Stimulated activated CD8-positive, alpha-beta memory T cell treated with anti-CD3 and anti-CD28 coated beads, Interleukin-4, amount 100 ng/mL, for 1 hour (primary cell): ENCODE results near the gene CAMK1G.
A peak's percentile ranks its signal among the peaks of the same experiment; 100 is the strongest.

Experiments
- DNase-seq, 2 donors: peaks; one replicate each; pipeline ENCODE4 v3.0.0-alpha.2; 2020; ENCODE audit warnings: low read depth in 2 of 2, low spot score in 1 of 2

Gene CAMK1G

DNA sequence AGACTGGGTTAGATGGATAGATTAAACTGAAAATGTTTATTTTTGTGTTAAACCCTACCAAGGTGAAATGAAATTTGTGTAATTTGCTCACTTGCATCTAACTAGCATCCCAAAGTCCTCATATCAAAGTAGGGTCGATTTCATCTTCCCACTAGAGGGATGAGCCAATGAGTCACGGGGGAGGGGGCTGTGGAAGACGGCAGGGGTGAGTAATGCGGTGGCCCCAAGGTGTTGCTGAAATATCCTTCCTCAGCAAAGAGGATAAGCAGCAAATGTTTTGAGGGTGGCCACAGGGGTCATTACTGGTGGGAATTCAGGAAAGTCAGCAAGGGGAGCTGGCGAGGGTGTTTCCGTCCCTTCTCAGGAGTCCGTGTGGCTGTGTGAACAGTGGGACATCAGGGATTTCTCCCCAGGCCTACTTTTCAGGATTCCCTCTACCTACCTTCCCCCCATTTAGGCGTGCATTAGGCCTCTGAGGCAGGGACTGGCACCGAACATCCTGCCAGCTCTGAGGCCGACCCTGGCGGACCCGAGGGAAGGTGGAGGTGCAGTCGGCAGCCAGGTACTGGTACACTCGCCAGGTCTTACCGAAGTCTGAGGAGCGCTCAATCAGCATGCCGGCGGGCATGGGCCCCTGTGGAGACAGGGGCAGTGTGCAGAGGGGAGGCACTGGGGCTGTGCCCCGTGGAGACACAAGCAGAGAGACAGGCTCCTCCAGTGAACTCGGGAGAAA is 50.7 kb downstream of the CAMK1G start:
- no peak for DNase-seq

- no peak for DNase-seq
Observed at GRCh38 chr1:209635850-209636249, 52.3 kb downstream of the CAMK1G start.

- no peak for DNase-seq
Observed at GRCh38 chr1:209641832-209642172, 58.3 kb downstream of the CAMK1G start.

GRCh38 chr1:209642816-209643215 is 59.3 kb downstream of the CAMK1G start:
- no peak for DNase-seq

DNA sequence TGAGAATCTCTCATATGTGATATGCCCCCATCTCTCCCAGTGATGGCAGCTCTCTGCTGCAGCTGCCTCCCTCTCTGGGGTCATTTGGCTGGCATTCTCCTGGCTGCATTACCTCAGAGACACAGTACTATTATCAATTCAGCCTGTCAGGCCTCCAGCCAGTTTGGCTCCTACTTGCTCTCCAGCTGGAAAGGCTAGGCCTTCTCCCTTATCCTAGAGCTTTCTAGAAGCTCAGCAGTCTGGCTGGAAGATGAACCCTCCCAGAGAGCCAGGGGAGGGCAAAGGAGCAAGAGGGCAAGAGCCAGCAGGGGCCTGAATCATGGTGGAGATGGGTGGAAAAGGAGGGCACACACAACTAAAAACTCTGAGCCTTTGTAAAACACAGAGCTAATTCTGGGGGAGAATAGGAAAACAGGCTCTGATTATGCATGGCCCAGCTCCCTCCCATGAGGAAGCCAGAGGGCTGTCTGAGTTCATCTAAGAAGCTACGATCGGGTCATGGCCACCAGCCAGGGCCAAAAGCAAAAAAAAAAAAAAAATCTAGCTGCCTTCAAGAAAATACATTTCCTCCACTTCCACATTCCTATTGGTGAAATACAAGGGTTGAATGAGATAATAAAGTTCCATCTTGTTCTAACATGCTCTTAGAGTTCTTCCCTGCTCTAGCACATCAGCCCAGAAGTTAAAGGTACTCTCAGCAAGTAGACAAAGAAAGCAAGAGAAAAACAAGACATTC is 59.9 kb downstream of the CAMK1G start:
- DNase-seq, result no peak

GRCh38 chr1:209645574-209646452 is 62.3 kb downstream of the CAMK1G start:
- DNase-seq, result no peak

GRCh38 chr1:209646558-209646957 is 63.0 kb downstream of the CAMK1G start:
- no peak for DNase-seq

DNA sequence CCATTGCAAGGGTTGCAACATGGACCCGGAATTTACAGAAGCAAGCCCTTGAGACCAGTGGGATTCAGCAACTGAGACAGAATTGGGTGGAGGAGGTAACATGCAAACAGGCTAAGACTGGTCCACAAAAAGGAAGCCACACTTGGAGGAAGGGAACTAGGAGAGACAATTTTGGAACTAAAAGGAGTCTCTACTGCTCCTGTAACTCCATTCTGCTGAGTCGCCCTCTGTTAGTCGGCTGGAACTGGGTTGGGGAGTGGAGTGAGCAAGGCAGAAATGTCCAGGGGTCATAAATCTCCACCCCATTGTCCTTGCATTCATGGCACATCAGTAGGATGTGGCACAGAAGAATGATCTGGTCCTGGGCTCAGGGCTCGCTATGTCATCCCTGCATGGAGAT is 63.6 kb downstream of the CAMK1G start:
- no peak for DNase-seq

DNA sequence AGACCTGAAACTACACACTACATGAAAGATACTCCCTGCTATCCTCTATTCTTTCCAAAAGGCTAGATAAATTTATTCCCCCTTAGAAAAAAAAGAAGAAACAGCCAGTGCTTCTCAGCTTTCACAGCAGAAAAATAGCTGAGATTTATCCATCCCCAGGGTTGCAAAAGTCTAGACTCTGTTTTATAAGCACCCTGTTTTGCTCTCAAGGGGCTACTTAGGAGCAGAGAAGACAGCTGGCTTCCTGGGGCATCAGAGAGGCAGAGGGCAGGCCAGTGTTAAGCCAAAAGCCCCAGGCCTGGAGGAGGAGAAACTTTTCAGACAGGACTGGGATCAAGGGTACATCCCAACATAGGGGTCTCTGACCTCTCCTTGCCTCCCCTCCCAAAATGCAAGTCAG is 64.8 kb downstream of the CAMK1G start:
- DNase-seq, result no peak

GRCh38 chr1:209648931-209649776 is 65.6 kb downstream of the CAMK1G start:
- DNase-seq, result no peak

DNA sequence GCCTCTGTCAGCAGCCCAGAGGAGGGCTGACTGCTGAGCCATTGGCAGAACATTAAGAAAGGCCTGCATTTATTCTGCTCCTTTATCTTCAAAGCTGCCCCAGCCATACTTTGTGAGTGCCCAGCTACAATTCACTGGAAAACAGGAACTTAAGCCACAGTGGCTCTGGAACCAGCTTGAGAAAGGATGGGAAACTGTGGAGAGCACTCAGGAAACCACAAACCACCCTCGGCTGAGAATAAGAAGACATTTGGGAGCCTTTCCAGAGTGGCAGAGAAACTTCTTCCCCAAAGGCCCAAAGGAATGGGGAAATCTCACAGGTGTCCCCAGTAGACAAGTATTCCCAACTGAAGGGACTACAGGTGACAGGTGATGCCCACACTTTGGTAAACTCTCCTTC is 66.9 kb downstream of the CAMK1G start:
- DNase-seq, result no peak

- peak; percentile 9 to 12 for DNase-seq
Observed at GRCh38 chr1:209651138-209651587, 67.6 kb downstream of the CAMK1G start.

DNA sequence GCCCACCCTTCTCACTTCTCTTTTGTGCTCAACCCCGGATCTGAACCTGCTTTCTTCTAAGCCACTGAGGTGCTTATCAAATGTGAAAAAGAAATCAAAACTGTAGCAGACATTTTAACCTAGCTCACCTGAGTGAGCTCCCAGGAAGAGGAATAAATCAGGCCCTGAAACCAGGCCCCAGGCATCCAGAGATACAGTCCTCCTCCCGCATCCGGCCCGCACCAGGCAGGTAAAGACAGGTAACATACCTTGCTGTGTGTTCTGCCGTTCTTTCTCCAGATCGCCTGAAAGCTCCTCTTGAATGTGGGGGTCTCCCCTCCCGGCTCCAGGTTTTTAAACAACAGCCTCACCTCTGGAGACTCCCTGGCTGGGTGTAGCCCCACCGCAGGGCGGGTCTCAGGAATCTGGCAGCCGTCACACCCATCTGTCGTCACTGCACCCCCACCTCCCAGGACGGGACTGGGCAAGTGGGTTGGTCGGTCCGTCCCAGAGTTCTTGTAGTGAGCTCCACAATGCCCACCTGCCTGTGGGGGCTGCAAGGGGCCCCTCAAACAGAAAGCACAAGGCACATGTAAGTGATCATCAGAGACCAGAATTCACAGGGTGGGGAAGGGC is 68.7 kb downstream of the CAMK1G start, which contains the start of gene LAMB3:
Gene LAMB3 (minus strand): TSS at position 305 of the 615 bp plus-strand sequence. CDS start 1,481 bp downstream, outside the sequence.
- no peak for DNase-seq

- DNase-seq, result no peak
Observed at GRCh38 chr1:209652873-209653401, 69.4 kb downstream of the CAMK1G start.

- DNase-seq, result no peak
Observed at GRCh38 chr1:209653915-209654351, 70.4 kb downstream of the CAMK1G start.

GRCh38 chr1:209655411-209656231 is 72.1 kb downstream of the CAMK1G start:
- DNase-seq, result no peak

DNA sequence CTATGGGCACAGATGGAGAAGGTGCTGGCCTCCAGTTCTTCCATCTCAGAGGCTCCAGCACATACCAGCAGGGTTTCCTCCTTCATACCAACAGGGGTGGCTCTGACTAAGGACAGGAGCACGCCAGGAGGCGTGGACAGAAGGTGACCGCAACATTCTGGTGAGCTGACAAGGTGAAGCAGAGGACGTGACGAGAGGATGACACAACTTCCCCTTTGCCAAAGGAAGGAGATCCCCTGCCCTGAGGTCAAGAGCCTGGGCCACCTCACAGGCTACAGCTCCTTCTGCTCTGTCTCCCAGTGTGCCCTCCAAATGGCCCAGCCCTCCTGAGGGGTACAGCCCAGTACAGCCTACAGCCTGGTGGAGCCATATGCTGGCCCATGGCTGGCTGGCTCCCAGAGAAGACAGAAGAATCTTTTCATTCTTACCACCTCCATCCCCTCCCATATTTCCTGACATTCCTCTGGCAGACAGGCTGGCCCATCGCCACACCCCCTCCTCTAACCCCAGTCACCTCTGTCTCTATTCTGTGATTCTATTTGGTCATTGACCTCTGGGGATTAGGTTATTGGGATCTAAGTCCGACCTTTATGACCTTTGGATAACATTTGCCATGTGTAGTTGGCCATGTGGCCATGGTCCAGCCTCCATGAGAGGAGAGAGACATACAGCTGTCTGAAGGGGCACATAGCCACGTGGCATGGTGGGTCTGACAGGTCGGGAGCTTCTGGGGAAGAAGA is 73.8 kb downstream of the CAMK1G start:
- no peak for DNase-seq

- DNase-seq, result no peak
Observed at GRCh38 chr1:209657918-209658317, 74.4 kb downstream of the CAMK1G start.
